OCI-LY1 (cell line): ENCODE results near the gene RNF146.

ENCODE experiments used
- H2AFZ ChIP-seq: fragments of 200-600 bp; sonication (generic), shearing (Covaris generic); 2 replicates; pipeline ENCODE4 v1.6.0; 2014; ENCODE audit warnings: antibody characterized with exemption, mild to moderate bottlenecking, low read length
- H3F3A ChIP-seq: fragments of 200-600 bp; sonication (generic), shearing (Covaris generic); 2 replicates; pipeline ENCODE4 v1.6.0; 2014; ENCODE audit warnings: mild to moderate bottlenecking, antibody characterized with exemption, low read length, moderate library complexity; ENCODE audit not compliant: insufficient read depth
- H3K27ac ChIP-seq: fragments of 200-600 bp; sonication (generic); 2 replicates; pipeline ENCODE4 v1.5.1; 2014; ENCODE audit warnings: low read length, mixed run types, mild to moderate bottlenecking, low read depth; ENCODE audit not compliant: poor library complexity, severe bottlenecking
- H3K27me3 ChIP-seq: fragments of 200-600 bp; sonication (generic); 2 replicates; pipeline ENCODE4 v1.6.0; 2014; ENCODE audit warnings: antibody characterized with exemption, mild to moderate bottlenecking, low read length, moderate library complexity; ENCODE audit not compliant: insufficient read depth
- H3K36me3 ChIP-seq: fragments of 200-600 bp; sonication (generic); 2 replicates; pipeline ENCODE4 v1.6.1; 2014; ENCODE audit warnings: mild to moderate bottlenecking, antibody characterized with exemption, low read length, moderate library complexity, mixed read lengths; ENCODE audit not compliant: insufficient read depth
- H3K4me1 ChIP-seq: fragments of 200-600 bp; sonication (generic); 2 replicates; pipeline ENCODE4 v1.5.1; 2014; ENCODE audit warnings: mild to moderate bottlenecking, low read length, moderate library complexity; ENCODE audit not compliant: insufficient read depth, severe bottlenecking
- H3K4me2 ChIP-seq: fragments of 200-600 bp; sonication (generic), shearing (Covaris generic); 2 replicates; pipeline ENCODE4 v1.6.1; 2014; ENCODE audit warnings: low read length
- H3K4me3 ChIP-seq: fragments of 200-600 bp; sonication (generic); 2 replicates; pipeline ENCODE4 v1.5.1; 2014; ENCODE audit warnings: low read length, low read depth, mild to moderate bottlenecking, mixed read lengths; ENCODE audit not compliant: poor library complexity, severe bottlenecking
- H3K79me2 ChIP-seq: fragments of 200-600 bp; shearing (Covaris generic); 2 replicates; pipeline ENCODE4 v1.6.1; 2016; ENCODE audit warnings: mixed run types, low read length, mixed read lengths; ENCODE audit not compliant: insufficient read depth
- H3K9ac ChIP-seq: fragments of 200-600 bp; sonication (generic), shearing (Covaris generic); 2 replicates; pipeline ENCODE4 v1.6.1; 2014; ENCODE audit warnings: mild to moderate bottlenecking, low read length, mixed read lengths
- H3K9me2 ChIP-seq: fragments of 200-600 bp; sonication (generic), shearing (Covaris generic); 2 replicates; pipeline ENCODE4 v1.6.1; 2014; ENCODE audit warnings: low read depth, mild to moderate bottlenecking, low read length, mixed read lengths
- H3K9me3 ChIP-seq: fragments of 200-600 bp; shearing (Covaris generic); 2 replicates; pipeline ENCODE4 v1.6.1; 2014; ENCODE audit warnings: low read length, mixed read lengths
- H4K20me1 ChIP-seq: fragments of 200-600 bp; sonication (generic), shearing (Covaris generic); 2 replicates; pipeline ENCODE4 v1.6.0; 2016; ENCODE audit warnings: mild to moderate bottlenecking, low read length; ENCODE audit not compliant: insufficient read depth
- EZH2 ChIP-seq: fragments of 200-600 bp; sonication (generic), shearing (Covaris generic); IDR thresholded peaks from 2 replicates; pipeline ENCODE4 v1.8.0; 2017; ENCODE audit warnings: borderline replicate concordance, mixed run types, mild to moderate bottlenecking, antibody characterized with exemption, low read length, moderate library complexity, mixed read lengths
- TF ChIP-seq, protein P1 (sequence below): fragments of 200-600 bp; sonication (generic), shearing (Covaris generic); IDR thresholded peaks from 2 replicates; pipeline ENCODE4 v1.5.1; 2017; ENCODE audit warnings: mild to moderate bottlenecking, antibody characterized with exemption, low read length, moderate library complexity, mixed read lengths

RNF146 gene

DNA sequence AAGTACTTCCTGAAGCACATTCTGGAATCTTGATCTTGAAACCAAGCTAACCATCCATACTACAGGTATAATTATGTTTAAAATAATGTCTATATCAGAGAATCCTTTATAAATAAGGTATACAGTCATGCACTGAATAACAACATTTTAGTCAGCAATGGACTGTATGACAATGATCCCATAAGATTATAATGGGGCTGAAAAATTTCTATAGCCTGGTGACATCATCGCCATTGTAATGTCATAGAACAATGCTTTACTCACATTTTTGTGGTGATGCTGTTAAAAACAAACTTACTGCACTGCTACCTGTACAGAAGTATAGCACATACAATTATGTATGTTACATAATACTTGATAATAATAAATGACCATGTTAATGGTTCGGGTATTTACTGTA, 31.8 kb downstream of the RNF146 start:
- Histone ChIP-seq H3K27ac (no peak overlapping the region), H3K4me1 (no peaks in the 10 kb centered on the region), H3K4me2 (no peak overlapping the region), H3K36me3 (peaks cover 41% of the 10 kb centered on the region), H4K20me1 (no peaks in the 10 kb centered on the region), H3K4me3 (no peak overlapping the region), H2AFZ (no peak overlapping the region), H3K9me3 (peaks cover 2% of the 10 kb centered on the region; the same call in 1 of the 2 replicates), H3K9me2 (no peaks in the 10 kb centered on the region), H3K9ac (no peak overlapping the region), H3F3A (no peaks in the 10 kb centered on the region), H3K27me3 (no peaks in the 10 kb centered on the region), H3K79me2 (no peaks in the 10 kb centered on the region)
- TF ChIP-seq, protein P1, sequence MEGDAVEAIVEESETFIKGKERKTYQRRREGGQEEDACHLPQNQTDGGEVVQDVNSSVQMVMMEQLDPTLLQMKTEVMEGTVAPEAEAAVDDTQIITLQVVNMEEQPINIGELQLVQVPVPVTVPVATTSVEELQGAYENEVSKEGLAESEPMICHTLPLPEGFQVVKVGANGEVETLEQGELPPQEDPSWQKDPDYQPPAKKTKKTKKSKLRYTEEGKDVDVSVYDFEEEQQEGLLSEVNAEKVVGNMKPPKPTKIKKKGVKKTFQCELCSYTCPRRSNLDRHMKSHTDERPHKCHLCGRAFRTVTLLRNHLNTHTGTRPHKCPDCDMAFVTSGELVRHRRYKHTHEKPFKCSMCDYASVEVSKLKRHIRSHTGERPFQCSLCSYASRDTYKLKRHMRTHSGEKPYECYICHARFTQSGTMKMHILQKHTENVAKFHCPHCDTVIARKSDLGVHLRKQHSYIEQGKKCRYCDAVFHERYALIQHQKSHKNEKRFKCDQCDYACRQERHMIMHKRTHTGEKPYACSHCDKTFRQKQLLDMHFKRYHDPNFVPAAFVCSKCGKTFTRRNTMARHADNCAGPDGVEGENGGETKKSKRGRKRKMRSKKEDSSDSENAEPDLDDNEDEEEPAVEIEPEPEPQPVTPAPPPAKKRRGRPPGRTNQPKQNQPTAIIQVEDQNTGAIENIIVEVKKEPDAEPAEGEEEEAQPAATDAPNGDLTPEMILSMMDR, result no peak
- TF ChIP-seq EZH2, result no peak

DNA sequence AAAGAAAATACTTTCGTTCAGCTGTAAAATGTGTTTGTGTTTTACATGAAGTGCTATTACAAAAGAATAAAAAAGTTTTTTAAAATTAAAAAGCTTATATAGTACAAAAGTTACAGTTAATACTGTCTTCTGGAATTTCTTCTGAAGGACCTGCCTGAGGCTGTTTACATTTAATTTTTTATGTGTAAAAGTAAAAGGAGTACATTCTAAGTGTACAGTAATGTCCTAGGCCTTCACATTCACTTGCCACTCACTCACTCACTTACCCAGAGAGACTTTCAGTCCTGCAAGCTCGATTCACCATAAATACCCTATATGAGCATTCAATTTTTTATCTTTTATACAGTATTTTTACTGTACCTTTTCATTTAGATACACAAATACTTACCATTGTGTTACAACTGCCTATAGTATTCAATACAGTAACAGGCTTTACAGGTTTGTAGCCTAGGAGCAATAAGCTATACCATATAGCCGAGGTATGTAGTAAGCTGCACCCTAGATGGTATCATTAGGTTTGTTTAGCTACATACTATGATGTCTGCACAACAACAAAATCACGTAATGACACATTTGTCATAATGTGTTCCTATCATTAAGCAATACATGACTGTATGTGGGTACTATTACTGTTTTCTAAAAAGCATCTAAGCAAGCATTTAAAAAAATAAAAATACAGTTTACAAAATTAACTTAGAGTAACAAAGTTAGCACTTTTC, 33.0 kb downstream of the RNF146 start:
- H3K79me2 ChIP-seq, result no peaks in the 10 kb centered on the region
- no peaks in the 10 kb centered on the region for H4K20me1 ChIP-seq
- H3K9me3 ChIP-seq, result peaks cover 2% of the 10 kb centered on the region; the same call in 1 of the 2 replicates
- no peak overlapping the region for H3K4me3 ChIP-seq
- no peak overlapping the region for H3K9ac ChIP-seq
- TF ChIP-seq, protein P1, result no peak
- peaks cover 36% of the 10 kb centered on the region for H3K36me3 ChIP-seq
- H3K9me2 ChIP-seq, result no peaks in the 10 kb centered on the region
- H2AFZ ChIP-seq, result no peak overlapping the region
- H3K4me1 ChIP-seq, result no peaks in the 10 kb centered on the region
- no peaks in the 10 kb centered on the region for H3K27me3 ChIP-seq
- H3F3A ChIP-seq, result no peaks in the 10 kb centered on the region
- no peak overlapping the region for H3K27ac ChIP-seq
- H3K4me2 ChIP-seq, result no peak overlapping the region

DNA sequence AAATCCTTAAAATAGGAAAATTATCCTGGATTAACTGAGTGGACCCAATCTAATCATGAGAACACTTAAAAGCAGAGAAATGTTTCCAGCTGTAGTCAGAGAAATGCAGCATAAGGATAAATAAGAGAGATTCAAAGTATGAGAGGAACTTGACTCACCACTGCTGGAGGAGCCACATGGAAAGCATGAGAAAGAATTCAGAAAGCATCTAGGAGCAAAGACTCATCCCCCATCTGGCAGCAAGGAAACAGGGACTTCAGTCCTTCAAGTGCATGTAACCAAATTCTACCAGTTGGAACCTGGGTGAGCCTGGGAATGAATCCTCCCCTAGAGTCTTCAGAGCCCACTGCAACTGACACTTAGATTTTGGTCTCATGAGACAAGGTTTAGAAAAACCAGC, 33.7 kb downstream of the RNF146 start:
- Histone ChIP-seq H3K9ac (no peak overlapping the region), H3K36me3 (peaks cover 32% of the 10 kb centered on the region), H3K27me3 (no peaks in the 10 kb centered on the region), H3K4me2 (no peak overlapping the region), H3K79me2 (no peaks in the 10 kb centered on the region), H3K27ac (no peak overlapping the region), H4K20me1 (no peaks in the 10 kb centered on the region), H3K9me2 (no peaks in the 10 kb centered on the region), H3F3A (no peaks in the 10 kb centered on the region), H2AFZ (no peak overlapping the region), H3K4me1 (no peaks in the 10 kb centered on the region), H3K9me3 (peaks cover 2% of the 10 kb centered on the region; the same call in 1 of the 2 replicates), H3K4me3 (no peak overlapping the region)
- TF ChIP-seq EZH2, result no peak
- TF ChIP-seq, protein P1, result no peak
